CD4-positive, alpha-beta T cell treated with Interleukin-2 at 100 ng/mL for 4 hours (primary cell): ENCODE data around the gene STX2.
"Not testable (repeated sequence)": the region's sequence is repeated elsewhere in the genome, so short reads cannot be mapped to it uniquely, and the experiment has no call there.

Experiments used
- DNase-seq: peaks from one replicate; pipeline ENCODE4 v3.0.0-alpha.2; 2020; ENCODE audit warnings: low spot score

Gene STX2

GRCh38 chr12:130764475-130765185 lies 74.4 kb downstream of the STX2 start:
- DNase-seq, result no peak

- no peak for DNase-seq
These were observed 75.0 kb downstream of the STX2 start for GRCh38 chr12:130764073-130764472.

DNA sequence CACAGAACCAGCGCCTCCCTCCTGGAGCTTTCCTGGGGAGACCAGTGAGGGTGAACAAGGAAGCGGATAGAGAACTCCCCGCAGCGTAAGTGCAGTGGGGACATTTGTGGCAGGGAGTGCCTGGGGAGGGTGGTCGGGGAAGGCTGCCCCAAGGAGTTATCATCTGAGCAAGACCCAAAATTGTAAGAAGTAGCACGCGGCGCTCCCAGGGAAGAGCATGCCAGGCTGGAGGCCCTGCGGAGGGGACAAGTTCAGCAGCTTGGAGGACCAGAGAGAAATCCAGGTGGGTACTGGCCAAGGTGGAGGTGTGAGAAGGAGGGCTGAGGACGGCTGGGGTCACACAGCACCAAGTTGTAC lies 76.8 kb downstream of the STX2 start:
- no peak for DNase-seq

DNA sequence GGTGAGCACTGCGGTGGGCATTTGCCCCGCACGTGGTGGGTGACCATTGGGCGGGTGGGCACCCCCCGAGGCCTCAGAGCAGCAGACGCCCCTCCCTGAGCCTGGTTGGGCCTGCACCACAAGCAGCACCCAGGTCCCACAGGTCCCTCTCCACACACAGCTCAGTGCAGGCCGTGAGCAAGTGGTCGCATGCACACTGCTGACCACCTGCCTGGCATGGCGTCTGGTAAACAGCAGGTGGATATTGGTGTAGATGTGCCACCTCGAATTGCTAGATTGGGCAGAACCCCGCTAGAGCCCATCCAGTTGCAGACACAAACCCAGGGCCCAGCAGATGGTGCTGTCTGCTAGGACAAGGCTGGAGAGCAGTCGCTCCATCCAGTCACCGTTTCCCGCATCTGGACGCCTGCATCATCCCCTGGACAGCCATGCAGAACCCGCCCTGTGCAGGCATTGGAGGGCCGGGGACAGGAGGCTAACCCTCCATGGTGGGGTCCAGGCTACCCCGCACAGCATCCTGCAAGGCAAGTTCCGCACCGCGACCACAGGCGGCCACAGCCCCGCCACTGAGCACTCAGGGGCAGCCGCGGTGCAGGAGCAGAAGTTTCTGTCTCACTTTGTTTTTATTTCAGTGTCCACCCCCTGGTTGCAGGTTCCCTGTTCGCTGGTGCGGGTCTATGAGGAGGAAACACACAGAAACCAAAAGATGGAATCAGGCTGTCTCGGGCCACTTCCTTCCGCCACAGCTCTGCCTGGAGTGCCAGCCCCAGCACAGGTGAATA lies 77.3 kb downstream of the STX2 start:
- peak; percentile 58 for DNase-seq

GRCh38 chr12:130754234-130754901 lies 84.7 kb downstream of the STX2 start:
- DNase-seq, result no peak

GRCh38 chr12:130752692-130753230 lies 86.3 kb downstream of the STX2 start:
- no peak for DNase-seq

GRCh38 chr12:130752037-130752436 lies 87.0 kb downstream of the STX2 start:
- not testable (repeated sequence) for DNase-seq

DNA sequence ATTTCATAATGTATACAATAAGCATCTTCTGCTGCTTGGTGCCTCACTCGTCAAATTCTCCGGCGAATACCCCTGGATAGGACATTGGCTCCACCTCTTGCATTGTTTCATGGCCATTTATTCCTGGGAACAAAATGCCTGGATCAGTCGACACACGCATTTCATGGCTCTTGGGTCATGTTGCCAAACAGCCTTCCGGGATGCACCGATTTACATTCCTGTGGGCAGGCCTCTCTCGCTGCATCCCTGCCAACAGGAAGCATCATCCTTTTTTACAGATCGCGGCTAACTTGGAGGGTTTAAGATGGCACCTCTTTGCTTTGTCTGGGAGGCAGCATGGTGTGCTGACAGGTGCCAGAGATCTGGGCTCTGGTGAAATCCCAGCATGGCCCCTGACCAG lies 90.3 kb downstream of the STX2 start:
- DNase-seq, result no peak

- peak; percentile 58 for DNase-seq
These were observed 90.9 kb downstream of the STX2 start for GRCh38 chr12:130747867-130748740.

DNA sequence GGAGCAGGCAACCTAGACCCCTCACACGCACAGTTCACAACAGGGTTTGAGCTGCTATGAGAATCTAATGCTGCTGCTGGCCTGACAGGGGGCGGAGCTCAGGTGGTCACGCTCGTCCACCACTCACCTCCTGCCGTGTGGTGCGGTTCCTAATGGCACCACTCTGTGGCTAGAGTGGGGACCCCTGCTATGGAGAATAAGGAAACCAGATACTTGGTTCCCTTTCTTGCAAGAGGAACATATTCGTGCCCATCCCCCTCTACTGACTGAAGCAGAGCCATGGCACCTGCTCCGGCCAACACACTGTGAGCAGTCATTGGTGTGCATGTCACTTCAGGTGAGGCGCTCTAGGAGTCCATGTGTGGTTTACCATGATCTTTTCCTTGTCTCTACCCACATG lies 92.5 kb downstream of the STX2 start:
- DNase-seq, result no peak

DNA sequence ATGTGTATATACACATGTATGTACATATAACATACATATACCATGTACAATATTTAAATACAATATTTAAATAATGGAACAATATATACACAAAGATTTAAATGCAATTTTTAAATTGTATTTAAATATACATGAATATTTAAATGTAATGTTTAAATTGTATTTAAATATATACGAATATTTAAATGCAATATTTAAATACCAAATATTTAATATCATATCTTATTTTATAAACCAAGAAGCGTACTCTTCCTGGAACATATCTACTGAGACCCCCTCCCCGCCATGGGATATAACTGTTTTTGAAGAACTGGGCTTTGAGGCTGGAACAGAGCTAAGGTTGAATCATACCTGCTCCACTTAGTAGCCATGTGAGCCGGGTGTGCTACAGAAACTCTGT lies 93.1 kb downstream of the STX2 start:
- DNase-seq, result no peak

- DNase-seq, result no peak
These were observed 94.8 kb downstream of the STX2 start for GRCh38 chr12:130744274-130744673.

DNA sequence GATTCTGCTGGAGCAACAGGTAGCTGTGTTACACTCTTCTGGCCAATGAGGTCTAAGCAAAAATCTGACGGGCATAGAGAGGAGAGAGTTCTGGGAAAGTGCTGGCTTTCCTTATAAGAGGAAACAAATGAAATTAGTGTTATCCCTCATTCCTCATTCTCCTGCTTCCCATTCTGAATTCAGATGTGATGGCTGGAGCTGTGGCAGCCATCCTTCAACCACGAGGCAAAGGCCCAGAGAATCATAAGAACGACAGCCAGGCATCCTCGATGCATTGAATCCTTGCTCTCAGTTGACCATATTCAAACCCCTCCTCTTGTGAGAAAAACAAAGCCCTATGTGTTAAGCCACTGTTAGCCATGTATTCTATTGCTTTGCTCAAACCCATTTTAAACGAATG lies 95.4 kb downstream of the STX2 start:
- no peak for DNase-seq

- DNase-seq, result no peak
These were observed 95.9 kb downstream of the STX2 start for GRCh38 chr12:130743176-130743575.

GRCh38 chr12:130742716-130743115 lies 96.3 kb downstream of the STX2 start:
- DNase-seq, result no peak

DNA sequence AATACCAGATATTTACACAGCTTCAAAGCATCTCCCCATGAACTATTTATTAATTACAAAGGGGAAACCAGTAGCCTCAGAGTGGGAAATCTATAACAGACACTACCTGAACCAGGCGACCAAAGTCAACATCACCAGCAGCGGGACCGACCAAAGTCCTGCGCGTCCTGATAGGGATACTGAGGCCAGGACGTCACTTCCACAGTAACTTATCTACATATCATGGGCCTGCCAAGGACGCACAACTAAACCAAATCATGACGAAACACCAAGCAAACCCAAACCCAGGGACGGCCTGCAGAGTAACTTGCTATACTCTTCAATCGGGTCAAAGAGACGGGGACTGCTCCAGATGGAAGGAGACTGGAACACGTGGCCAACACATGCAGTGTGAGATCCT lies 96.9 kb downstream of the STX2 start:
- DNase-seq, result no peak
